ENCODE data around the gene CEP128.

- TF ChIP-seq CTCF (IDR thresholded peaks at IDR 0.05) (no peak), POLR2AphosphoS5 (IDR thresholded peaks at IDR 0.05) (no peak), EP300 (IDR thresholded peaks at IDR 0.05) (no peak)
Measured at GRCh38 chr14:80519002-80519401, 422.5 kb downstream of the CEP128 start.
